Stimulated activated naive B cell treated with anti-CD40 and anti-IgM and Interleukin-4, amounts not matched to agents 10 μg/mL and 1 μg/mL and 100 μg/mL, for 72 hours (primary cell): Measurements from ENCODE around the gene SDK1.

Experiments used
- ATAC-seq, 2 donors: fragments of 150-1000 bp; cut with Tn5 transposase; replicated peaks; 2 replicates each; pipeline ENCODE4 v1.10.0; 2021; ENCODE audit warnings: moderate library complexity in 1 of 2
- DNase-seq: peaks from one replicate; pipeline ENCODE4 v3.0.0; 2021
- H3K27ac Mint-ChIP-seq: one replicate; pipeline ENCODE4 v1.8.0; 2022; ENCODE audit warnings: mild to moderate bottlenecking, mixed read lengths
- H3K27me3 Mint-ChIP-seq, 2 donors: one replicate each; pipeline ENCODE4 v1.8.0; 2022; ENCODE audit warnings: mixed read lengths in 2 of 2
- H3K36me3 Mint-ChIP-seq, 2 donors: one replicate each; pipeline ENCODE4 v1.8.0; 2022; ENCODE audit warnings: mixed read lengths in 2 of 2, mild to moderate bottlenecking in 1 of 2
- H3K4me1 Mint-ChIP-seq, 2 donors: one replicate each; pipeline ENCODE4 v1.8.0; 2022; ENCODE audit warnings: mixed read lengths in 2 of 2, mild to moderate bottlenecking in 1 of 2
- H3K4me3 Mint-ChIP-seq, 2 donors: one replicate each; pipeline ENCODE4 v1.8.0; 2022; ENCODE audit warnings: mild to moderate bottlenecking in 2 of 2, mixed read lengths in 2 of 2, moderate library complexity in 1 of 2
- H3K9me3 Mint-ChIP-seq, 2 donors: one replicate each; pipeline ENCODE4 v1.8.0; 2022; ENCODE audit warnings: mixed read lengths in 2 of 2, mild to moderate bottlenecking in 1 of 2

SDK1 gene

GRCh38 chr7:3430588-3430987 lies 129.5 kb downstream of the SDK1 start:
- no peaks in the 10 kb centered on the region for H3K36me3 Mint-ChIP-seq
- H3K9me3 Mint-ChIP-seq, result peaks cover 0 to 2% of the 10 kb centered on the region in 2 donors
- no peak overlapping the region for H3K27ac Mint-ChIP-seq
- ATAC-seq, result no peak
- no peak overlapping the region for H3K4me3 Mint-ChIP-seq
- H3K27me3 Mint-ChIP-seq, result peaks cover 0 to 25% of the 10 kb centered on the region in 2 donors
- no peak for DNase-seq
- no peaks in the 10 kb centered on the region for H3K4me1 Mint-ChIP-seq

- Mint-ChIP-seq H3K9me3 (peaks cover 0 to 2% of the 10 kb centered on the region in 2 donors), H3K27ac (no peak overlapping the region), H3K4me3 (no peak overlapping the region), H3K27me3 (peaks cover 0 to 25% of the 10 kb centered on the region in 2 donors), H3K36me3 (no peaks in the 10 kb centered on the region), H3K4me1 (no peaks in the 10 kb centered on the region)
- ATAC-seq (no peak), DNase-seq (no peak)
Measured at GRCh38 chr7:3431306-3431705, 130.3 kb downstream of the SDK1 start.

DNA sequence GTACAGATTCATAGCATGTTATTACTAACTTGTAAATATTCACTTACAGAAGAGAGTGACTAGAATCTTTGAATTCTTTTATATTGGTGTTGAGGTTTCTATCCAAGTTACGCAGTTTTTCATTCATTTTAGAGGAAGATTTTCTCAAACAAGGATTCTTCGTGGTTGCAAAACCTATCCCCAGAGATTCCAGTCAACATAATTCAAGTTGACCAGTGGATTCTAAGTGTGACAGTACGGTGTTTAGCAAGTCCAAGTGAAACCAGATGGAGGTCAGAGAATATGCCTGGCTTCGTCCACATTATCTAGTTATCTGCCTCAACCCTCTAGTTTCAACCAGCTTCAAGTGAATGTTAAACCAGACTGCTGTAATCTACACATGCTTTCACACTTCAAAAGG lies 131.9 kb downstream of the SDK1 start:
- Mint-ChIP-seq H3K36me3 (no peaks in the 10 kb centered on the region), H3K27me3 (peaks cover 0 to 15% of the 10 kb centered on the region in 2 donors), H3K9me3 (no peaks in the 10 kb centered on the region), H3K27ac (no peak overlapping the region), H3K4me1 (no peaks in the 10 kb centered on the region), H3K4me3 (no peak overlapping the region)
- DNase-seq, result no peak
- no peak for ATAC-seq

- no peak overlapping the region for H3K4me3 Mint-ChIP-seq
- H3K4me1 Mint-ChIP-seq, result no peaks in the 10 kb centered on the region
- peaks cover 3 to 15% of the 10 kb centered on the region in 2 donors for H3K27me3 Mint-ChIP-seq
- no peaks in the 10 kb centered on the region for H3K36me3 Mint-ChIP-seq
- no peaks in the 10 kb centered on the region for H3K9me3 Mint-ChIP-seq
- no peak for DNase-seq
- H3K27ac Mint-ChIP-seq, result no peak overlapping the region
- no peak for ATAC-seq
Measured at GRCh38 chr7:3434611-3435010, 133.6 kb downstream of the SDK1 start.

DNA sequence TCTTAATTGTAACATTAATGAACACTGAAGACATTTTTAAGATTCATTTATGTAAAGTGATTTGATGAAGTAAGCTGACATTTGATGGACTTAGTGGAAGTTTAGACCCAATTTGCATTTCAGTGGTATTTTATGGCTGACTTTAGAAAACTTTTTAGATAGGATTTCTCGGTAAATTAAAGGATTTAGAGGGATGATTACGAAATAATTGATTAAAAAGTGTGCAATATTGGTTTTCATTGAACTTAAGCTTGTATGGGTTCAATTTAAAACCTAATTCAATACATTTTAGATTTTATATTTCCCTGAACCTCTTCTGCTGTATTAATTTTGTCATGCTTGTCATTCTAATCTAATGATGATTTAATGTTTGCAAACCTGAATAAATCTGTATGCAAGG lies 135.1 kb downstream of the SDK1 start:
- DNase-seq (no peak), ATAC-seq (no peak)
- peaks cover 8 to 15% of the 10 kb centered on the region in 2 donors for H3K27me3 Mint-ChIP-seq
- H3K4me1 Mint-ChIP-seq, result no peaks in the 10 kb centered on the region
- H3K9me3 Mint-ChIP-seq, result no peaks in the 10 kb centered on the region
- H3K4me3 Mint-ChIP-seq, result no peak overlapping the region
- no peak overlapping the region for H3K27ac Mint-ChIP-seq
- H3K36me3 Mint-ChIP-seq, result no peaks in the 10 kb centered on the region

- Mint-ChIP-seq H3K36me3 (no peaks in the 10 kb centered on the region), H3K27ac (no peak overlapping the region), H3K9me3 (no peaks in the 10 kb centered on the region), H3K4me3 (no peak overlapping the region), H3K4me1 (no peaks in the 10 kb centered on the region), H3K27me3 (peaks cover 8 to 20% of the 10 kb centered on the region in 2 donors)
- ATAC-seq (no peak), DNase-seq (no peak)
Measured at GRCh38 chr7:3436746-3437145, 135.7 kb downstream of the SDK1 start.

- DNase-seq (no peak), ATAC-seq (no peak)
- no peaks in the 10 kb centered on the region for H3K9me3 Mint-ChIP-seq
- H3K4me1 Mint-ChIP-seq, result no peaks in the 10 kb centered on the region
- H3K27me3 Mint-ChIP-seq, result peaks cover 8 to 23% of the 10 kb centered on the region in 2 donors
- H3K27ac Mint-ChIP-seq, result no peak overlapping the region
- no peaks in the 10 kb centered on the region for H3K36me3 Mint-ChIP-seq
- H3K4me3 Mint-ChIP-seq, result no peak overlapping the region
Measured at GRCh38 chr7:3437467-3437866, 136.4 kb downstream of the SDK1 start.

GRCh38 chr7:3438352-3438751 lies 137.3 kb downstream of the SDK1 start:
- Mint-ChIP-seq H3K27ac (no peak overlapping the region), H3K4me1 (no peaks in the 10 kb centered on the region), H3K36me3 (no peaks in the 10 kb centered on the region), H3K27me3 (peaks cover 8 to 26% of the 10 kb centered on the region in 2 donors), H3K4me3 (no peak overlapping the region), H3K9me3 (no peaks in the 10 kb centered on the region)
- DNase-seq, result no peak
- no peak for ATAC-seq

DNA sequence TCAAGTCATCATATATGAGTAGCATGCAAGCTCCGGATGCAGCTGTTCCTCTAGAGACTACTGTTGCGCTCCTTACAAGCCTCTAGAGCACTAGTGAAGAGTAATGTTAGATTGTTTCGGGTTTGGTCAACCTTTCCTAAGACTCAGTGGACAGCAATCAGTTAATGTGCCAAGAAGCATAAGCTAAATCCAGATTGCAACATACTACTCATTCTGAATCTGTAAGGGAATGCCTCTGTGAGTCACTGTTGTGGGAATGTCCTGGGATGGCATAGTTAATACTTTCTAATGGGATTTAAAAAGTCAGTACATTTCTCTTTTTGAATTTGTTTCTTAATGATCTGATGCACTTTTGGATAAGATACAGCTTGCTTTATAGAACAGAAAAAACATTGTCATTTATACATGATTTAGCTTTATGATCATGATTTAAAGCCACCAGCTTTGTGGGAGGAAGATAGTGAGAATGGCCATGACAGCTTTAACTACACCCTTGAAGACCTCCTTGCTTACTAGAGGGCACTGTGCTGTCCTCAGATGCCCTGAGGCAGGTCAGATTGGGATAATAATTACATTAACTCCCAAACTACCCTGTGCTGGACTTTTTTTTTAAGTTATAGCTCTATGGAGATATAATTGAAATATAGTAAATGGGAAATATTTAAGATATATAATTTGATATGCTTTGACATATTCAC lies 138.4 kb downstream of the SDK1 start:
- Mint-ChIP-seq H3K36me3 (no peaks in the 10 kb centered on the region), H3K4me1 (no peaks in the 10 kb centered on the region), H3K9me3 (peaks cover 0 to 3% of the 10 kb centered on the region in 2 donors), H3K4me3 (no peak overlapping the region), H3K27ac (no peak overlapping the region), H3K27me3 (peaks cover 15 to 21% of the 10 kb centered on the region in 2 donors)
- ATAC-seq, result no peak
- DNase-seq, result no peak

- no peak for DNase-seq
- Mint-ChIP-seq H3K36me3 (peaks cover 0 to under 1% of the 10 kb centered on the region in 2 donors), H3K4me3 (no peak overlapping the region), H3K27me3 (peaks cover 17 to 21% of the 10 kb centered on the region in 2 donors), H3K9me3 (peaks cover 1 to 6% of the 10 kb centered on the region in 2 donors), H3K27ac (no peak overlapping the region), H3K4me1 (no peaks in the 10 kb centered on the region)
- ATAC-seq, result no peak
Measured at GRCh38 chr7:3440509-3440908, 139.5 kb downstream of the SDK1 start.

GRCh38 chr7:3443716-3444115 lies 142.7 kb downstream of the SDK1 start:
- Mint-ChIP-seq H3K36me3 (peaks cover 0 to 6% of the 10 kb centered on the region in 2 donors), H3K27ac (no peak overlapping the region), H3K9me3 (peaks cover 11 to 13% of the 10 kb centered on the region in 2 donors), H3K4me1 (no peaks in the 10 kb centered on the region), H3K27me3 (peaks cover 14 to 21% of the 10 kb centered on the region in 2 donors), H3K4me3 (no peak overlapping the region)
- DNase-seq (no peak), ATAC-seq (no peak)

- peaks cover 8 to 16% of the 10 kb centered on the region in 2 donors for H3K27me3 Mint-ChIP-seq
- H3K36me3 Mint-ChIP-seq, result peaks cover 0 to 6% of the 10 kb centered on the region in 2 donors
- no peak overlapping the region for H3K27ac Mint-ChIP-seq
- no peak overlapping the region for H3K4me3 Mint-ChIP-seq
- DNase-seq, result no peak
- ATAC-seq, result no peak
- peaks cover 11 to 13% of the 10 kb centered on the region in 2 donors for H3K9me3 Mint-ChIP-seq
- no peaks in the 10 kb centered on the region for H3K4me1 Mint-ChIP-seq
Measured at GRCh38 chr7:3446786-3447185, 145.7 kb downstream of the SDK1 start.

- peaks cover 2 to 4% of the 10 kb centered on the region in 2 donors for H3K9me3 Mint-ChIP-seq
- DNase-seq (no peak), ATAC-seq (no peak)
- peaks cover 6 to 13% of the 10 kb centered on the region in 2 donors for H3K27me3 Mint-ChIP-seq
- peaks cover 0 to 3% of the 10 kb centered on the region in 2 donors for H3K4me1 Mint-ChIP-seq
- H3K4me3 Mint-ChIP-seq, result no peak overlapping the region
- no peaks in the 10 kb centered on the region for H3K36me3 Mint-ChIP-seq
- H3K27ac Mint-ChIP-seq, result no peak overlapping the region
Measured at GRCh38 chr7:3451701-3452100, 150.6 kb downstream of the SDK1 start.

GRCh38 chr7:3453398-3453797 lies 152.3 kb downstream of the SDK1 start:
- DNase-seq (no peak), ATAC-seq (no peak)
- H3K9me3 Mint-ChIP-seq, result peaks cover 0 to 1% of the 10 kb centered on the region in 2 donors
- no peak overlapping the region for H3K27ac Mint-ChIP-seq
- H3K4me3 Mint-ChIP-seq, result no peak overlapping the region
- no peaks in the 10 kb centered on the region for H3K36me3 Mint-ChIP-seq
- peaks cover 17 to 30% of the 10 kb centered on the region in 2 donors for H3K27me3 Mint-ChIP-seq
- peaks cover 0 to 3% of the 10 kb centered on the region in 2 donors for H3K4me1 Mint-ChIP-seq

DNA sequence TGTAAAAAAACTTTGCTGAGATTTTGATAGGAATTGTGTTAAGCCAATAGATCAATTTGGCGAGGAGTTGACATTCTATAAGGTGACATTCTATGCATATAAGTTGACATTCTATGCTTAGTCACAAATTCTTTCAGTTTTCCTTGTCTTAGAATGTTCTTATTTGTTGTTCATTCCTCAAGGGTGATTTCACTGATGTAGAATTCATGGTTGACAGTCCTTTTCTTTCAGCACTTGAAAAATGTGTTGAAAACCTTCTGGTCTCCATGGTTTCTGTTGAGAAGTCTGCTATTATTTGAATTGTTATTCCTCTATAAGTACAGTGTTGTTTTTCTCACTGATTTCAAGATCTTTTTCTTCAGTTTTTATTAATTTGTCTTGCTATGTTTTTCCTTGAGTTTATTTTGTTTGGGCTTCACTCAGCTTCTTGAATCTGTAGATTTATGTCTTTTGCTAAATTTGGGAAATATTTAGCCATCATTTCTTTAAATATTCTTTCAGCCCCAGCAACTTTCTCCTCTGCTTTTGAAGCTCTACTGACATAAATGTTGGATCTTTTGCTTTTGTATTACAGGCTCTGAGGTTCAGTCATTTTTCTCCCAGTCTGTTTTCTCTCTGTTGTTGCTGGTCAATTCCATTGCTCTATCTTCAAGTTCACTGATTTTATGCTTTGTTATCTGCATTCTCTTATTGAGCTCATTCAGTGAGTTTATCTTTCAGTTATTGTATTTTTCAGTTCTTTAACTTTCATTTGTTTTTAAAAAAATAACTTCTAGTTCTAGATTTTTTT lies 154.9 kb downstream of the SDK1 start:
- Mint-ChIP-seq H3K4me1 (peaks cover 0 to 3% of the 10 kb centered on the region in 2 donors), H3K36me3 (no peaks in the 10 kb centered on the region), H3K9me3 (peaks cover 0 to 1% of the 10 kb centered on the region in 2 donors), H3K27ac (no peak overlapping the region), H3K4me3 (no peak overlapping the region), H3K27me3 (peaks cover 22 to 41% of the 10 kb centered on the region in 2 donors)
- DNase-seq (no peak), ATAC-seq (no peak)
